ENCODE results near the gene GGT5. TPM values are rescaled to one million over a fixed set of nuclear protein-coding genes. Genes with fewer than 3 reads are reported as not detected.
A peak's percentile ranks its signal among the peaks of the same experiment; 100 is the strongest.

The GGT5 gene
- total and polyA plus RNA-seq, 10 donors: 9.5 to 47.2 (median 30.8) TPM

DNA sequence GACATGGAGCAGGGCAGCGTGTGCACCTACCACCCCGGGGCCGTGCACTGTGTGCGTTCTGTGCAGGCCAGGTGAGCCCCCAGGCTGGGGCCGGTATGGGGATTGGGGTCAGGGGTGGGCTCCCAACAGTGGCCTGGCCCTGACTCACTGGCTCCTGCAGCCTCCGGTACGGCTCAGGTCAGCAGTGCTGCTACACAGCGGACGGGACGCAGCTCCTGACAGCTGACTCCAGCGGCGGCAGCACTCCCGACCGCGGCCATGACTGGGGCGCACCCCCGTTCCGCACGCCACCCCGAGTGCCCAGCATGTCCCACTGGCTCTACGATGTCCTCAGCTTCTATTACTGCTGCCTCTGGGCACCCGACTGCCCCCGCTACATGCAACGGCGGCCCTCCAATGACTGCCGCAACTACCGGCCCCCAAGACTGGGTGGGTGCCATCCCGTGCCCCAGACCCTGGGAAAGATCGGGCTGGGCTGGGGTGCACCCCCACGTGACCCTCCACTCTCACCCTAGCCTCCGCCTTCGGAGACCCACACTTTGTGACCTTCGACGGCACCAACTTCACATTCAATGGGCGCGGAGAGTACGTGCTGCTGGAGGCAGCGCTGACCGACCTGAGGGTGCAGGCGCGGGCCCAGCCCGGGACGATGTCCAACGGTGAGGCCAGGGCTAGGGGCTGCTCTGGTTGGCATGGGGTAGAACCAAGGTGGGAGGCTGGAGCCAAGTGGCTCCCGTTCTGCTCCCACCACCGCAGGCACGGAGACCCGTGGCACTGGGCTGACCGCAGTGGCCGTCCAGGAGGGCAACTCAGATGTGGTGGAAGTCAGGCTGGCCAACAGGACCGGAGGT lies 59.2 kb downstream of the GGT5 start:
- TF ChIP-seq POLR2A (IDR thresholded peaks at IDR 0.05) (no peak), POLR2AphosphoS5 (IDR thresholded peaks at IDR 0.05) (no peak)
- TF ChIP-seq, protein P1, sequence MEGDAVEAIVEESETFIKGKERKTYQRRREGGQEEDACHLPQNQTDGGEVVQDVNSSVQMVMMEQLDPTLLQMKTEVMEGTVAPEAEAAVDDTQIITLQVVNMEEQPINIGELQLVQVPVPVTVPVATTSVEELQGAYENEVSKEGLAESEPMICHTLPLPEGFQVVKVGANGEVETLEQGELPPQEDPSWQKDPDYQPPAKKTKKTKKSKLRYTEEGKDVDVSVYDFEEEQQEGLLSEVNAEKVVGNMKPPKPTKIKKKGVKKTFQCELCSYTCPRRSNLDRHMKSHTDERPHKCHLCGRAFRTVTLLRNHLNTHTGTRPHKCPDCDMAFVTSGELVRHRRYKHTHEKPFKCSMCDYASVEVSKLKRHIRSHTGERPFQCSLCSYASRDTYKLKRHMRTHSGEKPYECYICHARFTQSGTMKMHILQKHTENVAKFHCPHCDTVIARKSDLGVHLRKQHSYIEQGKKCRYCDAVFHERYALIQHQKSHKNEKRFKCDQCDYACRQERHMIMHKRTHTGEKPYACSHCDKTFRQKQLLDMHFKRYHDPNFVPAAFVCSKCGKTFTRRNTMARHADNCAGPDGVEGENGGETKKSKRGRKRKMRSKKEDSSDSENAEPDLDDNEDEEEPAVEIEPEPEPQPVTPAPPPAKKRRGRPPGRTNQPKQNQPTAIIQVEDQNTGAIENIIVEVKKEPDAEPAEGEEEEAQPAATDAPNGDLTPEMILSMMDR (IDR thresholded peaks at IDR 0.05 in 8 of 11, conservative IDR thresholded peaks at IDR 0.05 in 3 of 11): no peak
- H3K36me3 ChIP-seq: peaks cover 0 to 17% (median 0%) of the 10 kb centered on the region in 6 donors
- H3K27me3 ChIP-seq (replicated peaks in 1 of 7): no peaks in the 10 kb centered on the region
- DNase-seq: peak; percentile 57
- WGBS, 5 donors: 94% methylated on average over 28 to 51 of the region's 51 CpGs
- H3K9me3 ChIP-seq: no peaks in the 10 kb centered on the region
- peaks cover 0 to 47% (median 9%) of the 10 kb centered on the region in 6 donors for H3K4me1 ChIP-seq
- intact Hi-C loops (cut with DNase I; ENCODE audit: low total_unique reads): loop anchor here (5.0 kb wide), 1 partner anchor 62 kb away; the partner anchor contains the start of gene GGT5
- H3K4me3 ChIP-seq: no peak overlapping the region
- H3K27ac ChIP-seq: no peak overlapping the region

DNA sequence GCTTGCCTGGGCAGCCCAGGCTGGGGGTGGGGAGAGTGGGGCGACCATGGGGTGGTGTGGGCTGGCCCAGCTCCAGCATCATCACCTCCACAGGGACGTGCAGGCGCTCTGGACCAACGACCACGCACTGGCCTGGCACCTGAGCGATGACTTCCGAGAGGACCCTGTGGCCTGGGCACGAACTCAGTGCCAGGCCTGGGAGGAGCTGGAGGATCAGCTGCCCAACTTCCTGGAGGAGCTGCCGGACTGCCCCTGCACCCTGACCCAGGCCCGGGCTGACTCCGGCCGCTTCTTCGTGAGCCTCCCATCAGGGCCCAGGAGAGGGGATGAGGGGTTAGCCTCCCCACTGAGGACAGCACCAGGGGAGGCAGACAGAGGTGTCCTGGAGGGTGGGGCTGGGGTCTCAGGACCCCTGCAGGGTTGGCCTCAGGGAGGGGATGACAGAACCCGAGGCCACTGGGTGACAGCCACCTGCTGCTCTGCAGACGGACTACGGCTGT lies 59.8 kb downstream of the GGT5 start:
- TF ChIP-seq POLR2AphosphoS5 (IDR thresholded peaks at IDR 0.05): no peak
- no peak for TF ChIP-seq POLR2A (IDR thresholded peaks at IDR 0.05)
- TF ChIP-seq, protein P1 (IDR thresholded peaks at IDR 0.05 in 8 of 11, conservative IDR thresholded peaks at IDR 0.05 in 3 of 11): no peak
- no peak for DNase-seq
- 84 to 94% (median 86%) methylated on average over 4 to 16 of the region's 16 CpGs for WGBS, 5 donors
- no peak overlapping the region for H3K27ac ChIP-seq
- no peak overlapping the region for H3K4me3 ChIP-seq
- no peaks in the 10 kb centered on the region for H3K27me3 ChIP-seq (replicated peaks in 1 of 7)
- H3K9me3 ChIP-seq: no peaks in the 10 kb centered on the region
- H3K36me3 ChIP-seq: peaks cover 0 to 20% (median 0%) of the 10 kb centered on the region in 6 donors
- peaks cover 0 to 46% (median 7%) of the 10 kb centered on the region in 6 donors for H3K4me1 ChIP-seq
- intact Hi-C loops (cut with DNase I; ENCODE audit: low total_unique reads): loop anchor here (5.0 kb wide), 1 partner anchor 62 kb away; the partner anchor contains the start of gene GGT5

DNA sequence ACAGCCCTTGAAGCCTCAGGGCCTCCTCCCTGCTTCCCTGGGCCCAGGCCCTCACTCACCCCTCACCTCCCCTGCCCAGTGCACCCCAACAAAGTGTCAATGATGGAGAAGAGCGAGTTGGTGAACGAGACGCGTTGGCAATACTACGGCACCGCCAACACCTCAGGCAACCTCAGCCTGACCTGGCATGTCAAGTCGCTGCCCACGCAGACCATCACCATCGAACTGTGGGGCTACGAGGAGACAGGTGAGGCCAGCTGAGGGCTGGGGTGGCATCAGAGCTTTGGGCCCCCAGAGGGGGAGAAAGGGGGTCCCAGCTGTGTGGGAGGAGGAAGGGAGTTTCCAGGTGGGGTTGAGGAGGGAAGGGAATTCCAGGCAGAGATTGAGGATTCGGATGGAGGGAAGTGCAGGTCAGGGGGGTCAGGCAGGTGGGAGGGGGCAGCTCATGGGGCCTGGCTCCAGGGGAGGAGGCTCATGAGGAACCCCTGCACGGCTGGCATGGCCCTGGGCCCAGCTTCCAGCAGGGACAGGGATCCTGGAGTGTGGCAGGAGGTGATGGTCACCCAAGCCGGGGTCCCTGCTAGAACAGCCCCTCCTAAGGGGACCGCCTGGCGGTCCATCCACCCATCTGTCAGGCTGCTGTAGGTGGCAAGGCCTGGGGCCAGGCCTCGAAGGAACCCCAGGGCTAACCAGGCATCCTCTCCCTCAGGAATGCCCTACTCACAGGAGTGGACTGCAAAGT lies 60.7 kb downstream of the GGT5 start:
- Histone ChIP-seq H3K9me3 (no peaks in the 10 kb centered on the region), H3K27me3 (replicated peaks in 1 of 7) (no peaks in the 10 kb centered on the region), H3K4me1 (peaks cover 0 to 37% (median 5%) of the 10 kb centered on the region in 6 donors), H3K36me3 (peaks cover 0 to 28% (median 0%) of the 10 kb centered on the region in 6 donors), H3K27ac (no peak overlapping the region), H3K4me3 (no peak overlapping the region)
- intact Hi-C loops (cut with DNase I; ENCODE audit: low total_unique reads): no loop called here
- TF ChIP-seq POLR2AphosphoS5 (IDR thresholded peaks at IDR 0.05) (no peak), POLR2A (IDR thresholded peaks at IDR 0.05) (no peak)
- TF ChIP-seq, protein P1 (IDR thresholded peaks at IDR 0.05 in 8 of 11, conservative IDR thresholded peaks at IDR 0.05 in 3 of 11): no peak
- DNase-seq: peak; percentile 55
- 76 to 92% (median 89%) methylated on average over 16 of the region's 16 CpGs for WGBS, 5 donors

Measured in spleen (tissue), 11 donors.